K562 treated with DMSO at 1 percent for 4 hours (cell line): ENCODE measurements around the gene EIF1B. TPM values are rescaled to one million over a fixed set of nuclear protein-coding genes. Genes with fewer than 3 reads are reported as not detected.

Source experiments
- total RNA-seq: library from RNA; unstranded; fragments of 300-600 nt; gene quantifications from 2 replicates; pipeline ENCODE4 v1.2.3, GENCODE V29; 2022; ENCODE audit not compliant: insufficient read depth

Gene EIF1B
- 150 and 167 TPM in 2 replicates for total RNA-seq

GRCh38 chr3:40309418-40309924, at the start of gene EIF1B:
EIF1B (plus strand) TSS chr3:40309707; CDS start chr3:40309942, 235 bp downstream.

Other genes with a start within 250 kb of the EIF1B start
- 1.3 TPM in 2 replicates for gene ENTPD3, start 77.5 kb downstream of the EIF1B start, total RNA-seq
- gene RPL14, start 147.6 kb downstream of the EIF1B start, total RNA-seq, result 3,441 and 3,500 TPM in 2 replicates
- gene ZNF619, start 167.4 kb downstream of the EIF1B start, total RNA-seq, result 2.7 and 3.5 TPM in 2 replicates
- gene ZNF620, start 196.3 kb downstream of the EIF1B start, total RNA-seq, result 2.9 and 4.1 TPM in 2 replicates
- gene ZNF621, start 215.3 kb downstream of the EIF1B start, total RNA-seq, result 6.4 and 7.8 TPM in 2 replicates